Thyroid gland (tissue), 4 donors: ENCODE measurements around the gene SOCS1. TPM values are rescaled to one million over a fixed set of nuclear protein-coding genes. Genes with fewer than 3 reads are reported as not detected.

Experiments used
- DNase-seq, 2 donors: peaks; one replicate each; pipeline ENCODE4 v3.0.0-alpha.2; 2019
- H3K27ac ChIP-seq, 3 donors: fragments of 200-600 bp; sonication (generic); 1 replicate in 2 of 3; 2 replicates in 1 of 3; pipeline ENCODE4 v1.5.1; 2016 to 2019; ENCODE audit warnings: mild to moderate bottlenecking in 1 of 3, moderate library complexity in 1 of 3
- H3K27me3 ChIP-seq: fragments of 200-600 bp; sonication (generic); one replicate; pipeline ENCODE4 v1.5.1; 2019
- H3K36me3 ChIP-seq, 2 donors: fragments of 200-600 bp; sonication (generic); one replicate each; pipeline ENCODE4 v1.5.1; 2016 to 2019
- H3K4me1 ChIP-seq, 2 donors: fragments of 200-600 bp; sonication (generic); one replicate each; pipeline ENCODE4 v1.5.1; 2017 to 2019
- H3K4me3 ChIP-seq, 3 donors: fragments of 200-600 bp; sonication (generic); replicated peaks in 1 of 3; 1 replicate in 2 of 3; 2 replicates in 1 of 3; pipeline ENCODE4 v1.5.1; 2016; ENCODE audit warnings: mild to moderate bottlenecking in 1 of 3
- H3K9me3 ChIP-seq: fragments of 200-600 bp; sonication (generic); one replicate; pipeline ENCODE4 v1.5.1; 2017
- CTCF ChIP-seq, 6 experiments: fragments of 200-600 bp in 3 of 6; fragments of 450-650 bp in 3 of 6; sonication (generic) in 3 of 6; IDR thresholded peaks; one replicate each; pipeline ENCODE4 v1.5.1; 2016 to 2019; ENCODE audit warnings: antibody characterized with exemption in 6 of 6, mild to moderate bottlenecking in 2 of 6, inconsistent platforms in 1 of 6, moderate library complexity in 1 of 6
- POLR2A ChIP-seq, 2 donors: fragments of 450-650 bp; IDR thresholded peaks; one replicate each; pipeline ENCODE4 v1.6.1; 2017; ENCODE audit warnings: antibody characterized with exemption in 2 of 2, mild to moderate bottlenecking in 2 of 2, moderate library complexity in 1 of 2
- WGBS, 2 donors: methylation state at CpG; one replicate each; pipeline ENCODE4 v1.1.5; 2017; 5-methylcytosine and 5-hydroxymethylcytosine counted together
- intact Hi-C: fragments of 100-400 bp; cut with DNase I; formaldehyde crosslinking; loops from one replicate; pipeline ENCODE4 v1.15.1; 2023
- total RNA-seq, 4 donors: library from RNA; depleted of rRNA; stranded (reverse); fragments of >200 nt; gene quantifications; one replicate each; pipeline ENCODE4 v1.2.3, GENCODE V29; 2016

Gene SOCS1
- total RNA-seq, 4 donors from 2014 or later = 2.4 to 11.3 (median 6.2) TPM

GRCh38 chr16:11232852-11233726, 22.9 kb downstream of the SOCS1 start:
- 70 to 76% methylated on average over 6 to 27 of the region's 35 CpGs for WGBS, 2 donors
- no peak for TF ChIP-seq POLR2A (IDR thresholded peaks at IDR 0.05)
- TF ChIP-seq CTCF (IDR thresholded peaks at IDR 0.05) = no peak
- no peaks in the 10 kb centered on the region for H3K9me3 ChIP-seq
- H3K4me3 ChIP-seq = no peak overlapping the region
- intact Hi-C loops = no loop called here
- peak; percentile 22 to 28 for DNase-seq
- no peaks in the 10 kb centered on the region for H3K27me3 ChIP-seq
- H3K27ac ChIP-seq = peak overlapping the region in 2 of 3 donors; percentile 1 to 17
- H3K36me3 ChIP-seq = no peaks in the 10 kb centered on the region
- peaks cover 0 to 12% of the 10 kb centered on the region in 2 donors for H3K4me1 ChIP-seq

GRCh38 chr16:11232302-11232851, 23.6 kb downstream of the SOCS1 start:
- intact Hi-C loops = no loop called here
- Histone ChIP-seq H3K27me3 (no peaks in the 10 kb centered on the region), H3K9me3 (no peaks in the 10 kb centered on the region), H3K27ac (peak overlapping the region in 2 of 3 donors; percentile 1 to 17), H3K4me3 (no peak overlapping the region), H3K4me1 (peaks cover 0 to 7% of the 10 kb centered on the region in 2 donors), H3K36me3 (no peaks in the 10 kb centered on the region)
- no peak for DNase-seq
- TF ChIP-seq POLR2A (IDR thresholded peaks at IDR 0.05) = no peak
- no peak for TF ChIP-seq CTCF (IDR thresholded peaks at IDR 0.05)
- 85 to 86% methylated on average over 2 of the region's 3 CpGs for WGBS, 2 donors

DNA sequence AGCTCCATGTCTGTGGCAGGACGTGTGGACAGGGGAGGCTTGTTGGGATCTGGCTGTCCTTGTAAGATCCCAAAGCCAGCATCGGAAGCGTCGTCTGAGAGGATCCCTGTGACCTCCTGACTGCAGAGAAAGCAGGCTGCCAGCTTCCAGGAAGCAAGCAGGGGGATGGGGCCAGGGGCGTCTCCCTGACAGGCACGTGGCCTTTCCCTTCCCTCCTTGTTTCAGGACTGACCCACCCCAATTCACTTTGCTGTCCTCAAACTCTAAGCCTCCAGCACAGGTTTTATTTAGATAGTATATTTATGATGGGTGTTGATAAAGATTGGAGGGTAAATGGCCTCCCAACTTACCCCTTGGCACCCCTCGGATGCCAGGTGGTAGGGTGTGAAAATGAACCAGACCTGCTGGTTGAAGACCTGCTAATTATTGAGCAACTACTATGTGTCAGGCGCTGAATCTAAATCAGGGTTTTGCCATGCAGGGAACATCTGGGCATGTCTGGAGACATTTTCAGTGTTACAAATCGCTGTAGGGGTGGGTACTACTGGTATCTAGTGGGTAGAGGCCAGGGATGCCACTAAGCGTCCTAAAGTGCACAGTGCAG, 24.5 kb downstream of the SOCS1 start:
- Histone ChIP-seq H3K4me1 (peaks cover 0 to 4% of the 10 kb centered on the region in 2 donors), H3K9me3 (no peaks in the 10 kb centered on the region), H3K27me3 (no peaks in the 10 kb centered on the region), H3K36me3 (no peaks in the 10 kb centered on the region), H3K27ac (no peak overlapping the region), H3K4me3 (no peak overlapping the region)
- WGBS, 2 donors = 75 to 85% methylated on average over 10 of the region's 10 CpGs
- TF ChIP-seq POLR2A (IDR thresholded peaks at IDR 0.05) (no peak), CTCF (IDR thresholded peaks at IDR 0.05) (no peak)
- intact Hi-C loops = no loop called here
- no peak for DNase-seq

- Histone ChIP-seq H3K9me3 (no peaks in the 10 kb centered on the region), H3K27me3 (no peaks in the 10 kb centered on the region), H3K4me1 (peaks cover 0 to 14% of the 10 kb centered on the region in 2 donors), H3K4me3 (no peak overlapping the region), H3K27ac (peak overlapping the region in 1 of 3 donors; percentile 30), H3K36me3 (no peaks in the 10 kb centered on the region)
- TF ChIP-seq CTCF (IDR thresholded peaks at IDR 0.05) = no peak
- no peak for TF ChIP-seq POLR2A (IDR thresholded peaks at IDR 0.05)
- peak; percentile 82 to 95 for DNase-seq
- intact Hi-C loops = no loop called here
- 69 to 73% methylated on average over 4 of the region's 4 CpGs for WGBS, 2 donors
Measured at GRCh38 chr16:11229906-11230305, 26.1 kb downstream of the SOCS1 start.
